Right ventricle myocardium superior (tissue), 1 donor: ENCODE measurements around the gene DBX1. TPM values are rescaled to one million over a fixed set of nuclear protein-coding genes. Genes with fewer than 3 reads are reported as not detected.

Experiments used
- total RNA-seq: library from RNA; stranded (reverse); fragmentation: NEBNext Ultra II Directional; extraction: Animal tissue kit (Norgen Biotek cat#: 25700); gene quantifications from one replicate; pipeline ENCODE4 v1.2.1, GENCODE V29; 2021
- donor health status: DM: no; HTN: yes; CAD: no; lungs with severe emphysema.

DBX1 gene
- total RNA-seq, 1 donor from 2014 or later: not detected

Other genes starting within 250 kb of the DBX1 start
- gene HTATIP2, start 203.2 kb upstream of the DBX1 start, total RNA-seq: 21.4 TPM
- 13.3 TPM for gene PRMT3, start 227.2 kb upstream of the DBX1 start, total RNA-seq